OCI-LY7 (cell line): ENCODE results near the gene PPM1H.

Source experiments
- EZH2phosphoT487 ChIP-seq: fragments of 200-600 bp; sonication (generic); IDR thresholded peaks from 2 replicates; pipeline ENCODE4 v1.6.1; 2018; ENCODE audit warnings: low read depth, borderline replicate concordance, mild to moderate bottlenecking, mixed run types, antibody characterized with exemption, low read length, moderate library complexity, mixed read lengths
- TF ChIP-seq, protein P1 (sequence below): fragments of 200-600 bp; sonication (generic); conservative IDR thresholded peaks from 2 replicates; pipeline ENCODE4 v1.5.1; 2014; ENCODE audit warnings: mild to moderate bottlenecking, antibody characterized with exemption, low read length, moderate library complexity, mixed read lengths

DNA sequence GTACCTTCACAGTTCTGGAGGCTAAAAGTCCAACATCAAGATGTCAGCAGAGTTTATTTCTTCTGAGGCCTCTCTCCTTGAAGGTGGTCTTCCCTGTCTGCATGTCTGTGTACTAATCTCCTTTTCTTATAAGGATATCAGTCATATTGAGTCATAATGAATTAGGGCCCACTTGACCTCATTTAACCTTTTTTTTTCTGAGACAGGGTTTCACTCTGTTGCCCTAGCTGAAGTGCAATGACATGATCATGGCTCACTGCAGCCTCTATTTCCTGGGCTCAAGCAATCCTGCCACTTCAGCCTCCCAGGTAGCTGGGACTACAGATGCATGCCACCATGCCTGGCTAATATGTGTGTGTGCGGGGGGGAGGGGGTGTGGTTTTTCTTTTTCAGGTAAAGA lies 41.7 kb downstream of the PPM1H start:
- TF ChIP-seq, protein P1, sequence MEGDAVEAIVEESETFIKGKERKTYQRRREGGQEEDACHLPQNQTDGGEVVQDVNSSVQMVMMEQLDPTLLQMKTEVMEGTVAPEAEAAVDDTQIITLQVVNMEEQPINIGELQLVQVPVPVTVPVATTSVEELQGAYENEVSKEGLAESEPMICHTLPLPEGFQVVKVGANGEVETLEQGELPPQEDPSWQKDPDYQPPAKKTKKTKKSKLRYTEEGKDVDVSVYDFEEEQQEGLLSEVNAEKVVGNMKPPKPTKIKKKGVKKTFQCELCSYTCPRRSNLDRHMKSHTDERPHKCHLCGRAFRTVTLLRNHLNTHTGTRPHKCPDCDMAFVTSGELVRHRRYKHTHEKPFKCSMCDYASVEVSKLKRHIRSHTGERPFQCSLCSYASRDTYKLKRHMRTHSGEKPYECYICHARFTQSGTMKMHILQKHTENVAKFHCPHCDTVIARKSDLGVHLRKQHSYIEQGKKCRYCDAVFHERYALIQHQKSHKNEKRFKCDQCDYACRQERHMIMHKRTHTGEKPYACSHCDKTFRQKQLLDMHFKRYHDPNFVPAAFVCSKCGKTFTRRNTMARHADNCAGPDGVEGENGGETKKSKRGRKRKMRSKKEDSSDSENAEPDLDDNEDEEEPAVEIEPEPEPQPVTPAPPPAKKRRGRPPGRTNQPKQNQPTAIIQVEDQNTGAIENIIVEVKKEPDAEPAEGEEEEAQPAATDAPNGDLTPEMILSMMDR: no peak
- no peak for TF ChIP-seq EZH2phosphoT487
